HEK293 (cell line): Measurements from ENCODE around the gene CD99L2.

Source experiments
- CTCF ChIA-PET: fragments of 350-600 bp; formaldehyde crosslinking; extraction: SDS; loops from one replicate; lab custom pipeline; 2021; ENCODE audit warnings: antibody characterized with exemption; lab: Yijun Ruan, JAX
- POLR2A ChIA-PET: fragments of 300-600 bp; formaldehyde crosslinking; extraction: SDS; loops from one replicate; lab custom pipeline; 2020; ENCODE audit warnings: antibody characterized with exemption, inconsistent platforms; lab: Yijun Ruan, JAX
- H3K27ac ChIP-seq: fragments of 200-500 bp; sonication (Bioruptor generic); 2 replicates; pipeline ENCODE4 v1.5.1; 2014; ENCODE audit warnings: low read depth, low read length, control low read depth, inconsistent platforms; ENCODE audit errors: extremely low read depth
- H3K36me3 ChIP-seq, 2 experiments: fragments of 200-500 bp in 1 of 2; sonication (Bioruptor generic) in 1 of 2; 1 replicate in 1 of 2; 2 replicates in 1 of 2; pipeline ENCODE4 v1.5.1; 2014 to 2017; ENCODE audit warnings: inconsistent platforms in 2 of 2, low read length in 2 of 2; ENCODE audit not compliant: control insufficient read depth in 2 of 2, insufficient read depth in 1 of 2
- H3K4me1 ChIP-seq: fragments of 200-500 bp; sonication (Bioruptor generic); 2 replicates; pipeline ENCODE4 v1.5.1; 2014; ENCODE audit warnings: mild to moderate bottlenecking, low read length, inconsistent platforms; ENCODE audit not compliant: control insufficient read depth, insufficient read depth
- H3K4me3 ChIP-seq: 2 replicates; pipeline ENCODE4 v1.5.1; 2011; ENCODE audit warnings: low read depth, mild to moderate bottlenecking, control low read depth, low read length, moderate library complexity
- H3K9me3 ChIP-seq: fragments of 200-500 bp; sonication (Bioruptor generic); 2 replicates; pipeline ENCODE4 v1.5.1; 2014; ENCODE audit warnings: low read depth, low read length, inconsistent platforms; ENCODE audit not compliant: control insufficient read depth, insufficient read depth
- ATF2 ChIP-seq: fragments of 450-650 bp; formaldehyde crosslinking; IDR thresholded peaks from 2 replicates; pipeline ENCODE4 v1.5.1; 2016; ENCODE audit warnings: missing biosample characterization, missing genetic modification characterization, low read depth
- OSR2 ChIP-seq: fragments of 450-650 bp; formaldehyde crosslinking; IDR thresholded peaks from 2 replicates; pipeline ENCODE4 v1.5.1; 2016; ENCODE audit warnings: missing biosample characterization, missing genetic modification characterization
- PRDM10 ChIP-seq: fragments of 450-650 bp; formaldehyde crosslinking; IDR thresholded peaks from 2 replicates; pipeline ENCODE4 v1.5.1; 2016; ENCODE audit warnings: missing biosample characterization, missing genetic modification characterization
- SETDB1 ChIP-seq: IDR thresholded peaks from one replicate; pipeline ENCODE4 v1.6.1; 2017; ENCODE audit warnings: mild to moderate bottlenecking, low read length, moderate library complexity, mixed read lengths; ENCODE audit not compliant: insufficient read length
- ZBTB10 ChIP-seq: fragments of 450-650 bp; formaldehyde crosslinking; IDR thresholded peaks from 2 replicates; pipeline ENCODE4 v1.5.1; 2016; ENCODE audit warnings: missing biosample characterization, missing genetic modification characterization
- ZNF23 ChIP-seq: fragments of 450-650 bp; formaldehyde crosslinking; IDR thresholded peaks from 2 replicates; pipeline ENCODE4 v1.5.1; 2016; ENCODE audit warnings: missing biosample characterization, missing genetic modification characterization, borderline replicate concordance
- ZNF366 ChIP-seq: fragments of 450-650 bp; formaldehyde crosslinking; conservative IDR thresholded peaks from 2 replicates; pipeline ENCODE4 v1.5.1; 2016; ENCODE audit warnings: missing biosample characterization, missing genetic modification characterization
- ZNF416 ChIP-seq: fragments of 450-650 bp; formaldehyde crosslinking; IDR thresholded peaks from 2 replicates; pipeline ENCODE4 v1.5.1; 2016; ENCODE audit warnings: missing biosample characterization, missing genetic modification characterization
- ZNF423 ChIP-seq: fragments of 450-650 bp; formaldehyde crosslinking; IDR thresholded peaks from 2 replicates; pipeline ENCODE4 v1.5.1; 2016; ENCODE audit warnings: missing biosample characterization, missing genetic modification characterization
- ZNF600 ChIP-seq: fragments of 450-650 bp; formaldehyde crosslinking; IDR thresholded peaks from 2 replicates; pipeline ENCODE4 v1.5.1; 2016; ENCODE audit warnings: missing biosample characterization, missing genetic modification characterization
- ZNF664 ChIP-seq: fragments of 450-650 bp; formaldehyde crosslinking; IDR thresholded peaks from 2 replicates; pipeline ENCODE4 v1.5.1; 2016; ENCODE audit warnings: missing biosample characterization, missing genetic modification characterization
- ZNF704 ChIP-seq: fragments of 450-650 bp; formaldehyde crosslinking; IDR thresholded peaks from 2 replicates; pipeline ENCODE4 v1.5.1; 2016; ENCODE audit warnings: missing biosample characterization, missing genetic modification characterization
- ZNF707 ChIP-seq: fragments of 450-650 bp; formaldehyde crosslinking; IDR thresholded peaks from 2 replicates; pipeline ENCODE4 v1.5.1; 2016; ENCODE audit warnings: missing biosample characterization, missing genetic modification characterization
- ZNF776 ChIP-seq: fragments of 450-650 bp; formaldehyde crosslinking; IDR thresholded peaks from 2 replicates; pipeline ENCODE4 v1.5.0; 2017; ENCODE audit warnings: missing biosample characterization, missing genetic modification characterization, borderline replicate concordance
- ZSCAN18 ChIP-seq: fragments of 450-650 bp; formaldehyde crosslinking; IDR thresholded peaks from 2 replicates; pipeline ENCODE4 v1.5.1; 2016; ENCODE audit warnings: missing biosample characterization, missing genetic modification characterization
- TF ChIP-seq, protein P1 (sequence below): fragments of 450-650 bp; formaldehyde crosslinking; IDR thresholded peaks from 2 replicates; pipeline ENCODE4 v1.5.1; 2016; ENCODE audit warnings: missing biosample characterization, missing genetic modification characterization
- TF ChIP-seq, protein P2 (sequence below): fragments of 450-650 bp; formaldehyde crosslinking; IDR thresholded peaks from 2 replicates; pipeline ENCODE4 v1.5.1; 2017; ENCODE audit warnings: missing biosample characterization, missing genetic modification characterization

Gene CD99L2

DNA sequence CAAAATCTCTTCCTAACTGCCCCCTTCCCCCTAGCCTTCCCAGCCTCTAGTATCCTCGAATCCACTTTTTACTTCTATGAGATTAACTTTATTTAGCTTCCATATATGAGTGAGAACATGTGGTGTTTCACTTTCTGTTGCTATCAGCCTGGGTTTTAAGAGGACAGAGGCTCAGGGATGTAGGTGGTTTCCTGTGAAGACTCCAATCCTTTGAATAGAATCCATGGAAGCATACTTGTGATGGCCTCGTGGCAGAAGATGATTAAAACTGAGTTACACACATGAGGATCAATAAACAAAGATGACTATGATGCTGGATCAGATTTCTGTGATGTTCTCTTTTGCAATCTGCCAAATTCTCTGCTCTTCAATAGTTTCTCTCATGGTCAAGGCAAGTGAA lies 29.8 kb downstream of the CD99L2 start:
- no peaks in the 10 kb centered on the region for H3K9me3 ChIP-seq
- TF ChIP-seq OSR2 (tag by site-specific recombination) (no peak), ATF2 (tag by site-specific recombination) (no peak), ZNF664 (tag by site-specific recombination) (no peak), SETDB1 (no peak), ZNF416 (no peak), ZNF366 (tag by site-specific recombination) (no peak), ZNF776 (tag by site-specific recombination) (no peak), ZSCAN18 (no peak), ZNF600 (no peak), ZNF704 (tag by site-specific recombination) (no peak), ZBTB10 (tag by site-specific recombination) (no peak), PRDM10 (tag by site-specific recombination) (no peak), ZNF423 (tag by site-specific recombination) (no peak), ZNF23 (no peak), ZNF707 (no peak)
- TF ChIP-seq, protein P1, sequence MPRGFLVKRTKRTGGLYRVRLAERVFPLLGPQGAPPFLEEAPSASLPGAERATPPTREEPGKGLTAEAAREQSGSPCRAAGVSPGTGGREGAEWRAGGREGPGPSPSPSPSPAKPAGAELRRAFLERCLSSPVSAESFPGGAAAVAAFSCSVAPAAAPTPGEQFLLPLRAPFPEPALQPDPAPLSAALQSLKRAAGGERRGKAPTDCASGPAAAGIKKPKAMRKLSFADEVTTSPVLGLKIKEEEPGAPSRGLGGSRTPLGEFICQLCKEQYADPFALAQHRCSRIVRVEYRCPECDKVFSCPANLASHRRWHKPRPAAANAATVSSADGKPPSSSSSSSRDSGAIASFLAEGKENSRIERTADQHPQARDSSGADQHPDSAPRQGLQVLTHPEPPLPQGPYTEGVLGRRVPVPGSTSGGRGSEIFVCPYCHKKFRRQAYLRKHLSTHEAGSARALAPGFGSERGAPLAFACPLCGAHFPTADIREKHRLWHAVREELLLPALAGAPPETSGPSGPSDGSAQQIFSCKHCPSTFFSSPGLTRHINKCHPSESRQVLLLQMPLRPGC (tag by site-specific recombination) = no peak
- TF ChIP-seq, protein P2, sequence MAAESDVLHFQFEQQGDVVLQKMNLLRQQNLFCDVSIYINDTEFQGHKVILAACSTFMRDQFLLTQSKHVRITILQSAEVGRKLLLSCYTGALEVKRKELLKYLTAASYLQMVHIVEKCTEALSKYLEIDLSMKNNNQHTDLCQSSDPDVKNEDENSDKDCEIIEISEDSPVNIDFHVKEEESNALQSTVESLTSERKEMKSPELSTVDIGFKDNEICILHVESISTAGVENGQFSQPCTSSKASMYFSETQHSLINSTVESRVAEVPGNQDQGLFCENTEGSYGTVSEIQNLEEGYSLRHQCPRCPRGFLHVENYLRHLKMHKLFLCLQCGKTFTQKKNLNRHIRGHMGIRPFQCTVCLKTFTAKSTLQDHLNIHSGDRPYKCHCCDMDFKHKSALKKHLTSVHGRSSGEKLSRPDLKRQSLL (tag by site-specific recombination) = no peak
- TF ChIP-seq, all 188 proteins: peak for 0
- POLR2A ChIA-PET = no interaction called here
- CTCF ChIA-PET = no interaction called here
- H3K4me1 ChIP-seq = no peaks in the 10 kb centered on the region
- H3K27ac ChIP-seq = no peak overlapping the region
- H3K4me3 ChIP-seq = no peak overlapping the region
- H3K36me3 ChIP-seq = peaks cover 0 to 3% of the 10 kb centered on the region in 2 experiments; a peak in 2 of 3 replicates
